Measurements from ENCODE around the gene HERC4.
A peak's percentile ranks its signal among the peaks of the same experiment; 100 is the strongest.
"Not testable (repeated sequence)": the region's sequence is repeated elsewhere in the genome, so short reads cannot be mapped to it uniquely, and the experiment has no call there.

HERC4 gene

GRCh38 chr10:67955614-67956013 lies 119.5 kb downstream of the HERC4 start:
- DNase-seq, result no peak

GRCh38 chr10:67943917-67944316 lies 131.2 kb downstream of the HERC4 start:
- no peak for DNase-seq

GRCh38 chr10:67936416-67936815 lies 138.7 kb downstream of the HERC4 start:
- DNase-seq, result no peak

- DNase-seq, result no peak
Measured at GRCh38 chr10:67935223-67935622, 139.9 kb downstream of the HERC4 start.

- no peak for DNase-seq
Measured at GRCh38 chr10:67934336-67934735, 140.7 kb downstream of the HERC4 start.

GRCh38 chr10:67933199-67933598 lies 141.9 kb downstream of the HERC4 start:
- no peak for DNase-seq

DNA sequence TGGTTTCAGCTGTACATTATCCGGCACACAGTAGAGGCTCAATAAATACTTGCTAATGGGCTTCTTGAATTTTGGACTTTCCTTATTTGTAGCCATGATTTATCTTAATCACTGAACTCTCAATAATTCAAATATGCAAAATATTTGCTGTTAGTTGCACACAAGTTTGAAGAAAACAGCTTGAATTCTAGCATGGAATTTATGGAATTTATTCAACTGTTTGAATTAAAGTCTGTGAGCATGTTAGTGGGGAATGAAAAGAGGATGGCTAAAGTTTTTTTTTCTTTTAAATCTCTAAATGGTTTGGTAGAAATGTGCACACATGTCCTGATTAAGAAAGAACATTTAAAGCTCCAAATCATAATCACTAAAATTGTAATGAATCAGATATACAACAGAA lies 148.1 kb downstream of the HERC4 start:
- no peak for DNase-seq

- DNase-seq, result no peak
Measured at GRCh38 chr10:67925449-67926005, 149.6 kb downstream of the HERC4 start.

GRCh38 chr10:67924136-67924535 lies 150.9 kb downstream of the HERC4 start:
- no peak for DNase-seq

DNA sequence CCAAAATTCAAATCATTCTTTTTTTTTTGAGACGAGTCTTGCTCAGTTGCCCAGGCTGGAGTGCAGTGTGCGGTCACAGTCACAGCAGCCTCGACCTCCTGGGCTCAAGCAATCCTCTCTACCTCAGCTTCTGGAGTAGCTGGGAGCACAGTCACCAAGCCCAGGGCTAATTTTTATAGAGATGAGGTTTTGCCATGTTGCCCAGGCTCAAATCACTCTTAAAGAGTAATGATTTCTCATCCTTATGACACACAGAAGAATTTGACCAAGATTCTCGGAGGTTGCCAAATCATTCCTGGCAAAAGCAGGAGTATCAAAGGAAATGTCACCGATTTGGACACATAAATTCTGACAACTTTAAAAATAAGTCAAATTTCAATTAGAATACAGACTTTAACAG lies 151.5 kb downstream of the HERC4 start:
- DNase-seq, result peak; percentile 33

GRCh38 chr10:67921065-67921464 lies 154.0 kb downstream of the HERC4 start:
- no peak for DNase-seq

DNA sequence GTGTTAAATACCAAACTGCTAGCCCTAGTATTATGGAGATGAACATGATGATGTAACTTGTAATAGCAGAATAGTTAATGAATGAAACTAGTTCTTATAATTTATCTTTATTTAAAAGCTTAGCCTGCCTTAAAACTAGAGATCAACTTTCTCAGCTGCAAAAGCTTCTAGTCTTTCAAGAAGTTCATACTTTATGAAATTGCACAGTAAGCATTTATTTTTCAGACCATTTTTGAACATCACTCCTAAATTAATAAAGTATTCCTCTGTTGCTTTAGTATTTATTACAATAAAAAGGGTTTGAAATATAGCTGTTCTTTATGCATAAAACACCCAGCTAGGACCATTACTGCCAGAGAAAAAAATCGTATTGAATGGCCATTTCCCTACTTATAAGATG lies 157.4 kb downstream of the HERC4 start:
- no peak for DNase-seq

- DNase-seq, result no peak
Measured at GRCh38 chr10:67917169-67917568, 157.9 kb downstream of the HERC4 start.

DNA sequence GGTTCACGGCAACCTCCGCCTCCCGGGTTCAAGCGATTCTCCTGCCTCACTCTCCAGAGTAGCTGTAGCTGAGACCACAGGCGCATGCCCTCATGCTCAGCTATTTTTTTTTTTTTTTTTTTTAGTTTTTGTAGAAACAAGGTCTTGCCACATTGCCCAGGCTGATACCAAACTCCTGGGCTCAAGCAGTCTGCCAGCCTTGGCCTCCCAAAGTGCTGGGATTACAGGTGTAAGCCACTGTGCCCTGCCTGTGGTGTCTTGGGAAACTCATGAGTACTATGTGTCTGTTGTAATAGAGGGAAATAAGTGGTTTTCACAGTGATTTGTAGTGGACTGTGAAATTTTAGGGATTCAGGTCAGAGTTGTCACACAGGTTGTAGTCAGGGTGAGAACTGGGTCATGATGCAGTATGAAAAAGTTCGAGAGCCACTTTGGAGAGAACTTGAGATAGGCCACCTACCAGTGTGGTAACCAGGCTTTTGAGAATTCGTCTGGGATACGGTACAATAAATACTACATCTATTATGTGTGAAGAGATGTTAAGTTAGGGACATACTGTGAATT lies 160.2 kb downstream of the HERC4 start:
- no peak for DNase-seq

DNA sequence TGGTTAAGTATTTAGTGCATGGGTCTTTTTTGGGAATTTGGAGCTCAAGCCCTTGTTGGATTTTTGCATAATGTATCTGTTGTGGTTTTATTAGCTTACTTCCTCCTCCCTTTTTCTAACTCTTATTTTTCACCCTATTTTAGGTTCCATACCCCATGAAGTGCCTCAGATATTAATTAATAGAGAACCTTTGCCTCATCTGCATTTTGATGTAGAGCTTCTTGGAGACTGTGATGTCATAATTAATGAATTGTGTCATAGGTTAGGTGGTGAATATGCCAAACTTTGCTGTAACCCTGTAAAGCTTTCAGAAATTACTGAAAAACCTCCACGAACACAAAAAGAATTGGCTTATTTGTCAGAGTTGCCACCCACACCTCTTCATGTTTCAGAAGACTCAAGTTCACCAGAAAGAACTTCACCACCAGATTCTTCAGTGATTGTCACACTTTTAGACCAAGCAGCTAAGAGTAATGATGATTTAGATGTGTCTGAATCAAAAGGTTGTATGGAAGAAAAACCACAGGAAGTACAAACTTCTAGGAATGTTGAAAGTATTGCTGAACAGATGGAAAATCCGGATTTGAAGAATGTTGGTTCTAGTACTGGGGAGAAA lies 162.6 kb downstream of the HERC4 start:
- DNase-seq, result no peak

DNA sequence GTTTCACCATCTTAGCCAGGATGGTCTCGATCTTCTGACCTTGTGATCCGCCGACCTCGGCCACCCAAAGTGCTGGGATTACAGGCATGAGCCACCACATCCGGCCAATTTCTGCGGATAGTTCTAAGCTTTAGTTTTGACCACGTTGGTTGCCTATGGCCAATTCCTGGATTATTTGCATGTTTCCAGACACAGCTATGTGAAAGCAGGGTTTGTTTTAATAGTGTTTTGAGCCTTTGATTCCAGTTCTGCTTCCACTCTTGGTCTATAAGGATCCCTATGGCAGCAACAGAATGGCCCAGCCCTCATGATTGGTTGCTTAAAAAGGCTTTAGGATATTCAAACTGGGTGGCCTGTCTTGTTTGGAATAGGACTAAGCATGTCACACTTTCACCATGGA lies 171.5 kb downstream of the HERC4 start:
- DNase-seq, result no peak

GRCh38 chr10:67893637-67894036 lies 181.4 kb downstream of the HERC4 start:
- DNase-seq, result no peak

- DNase-seq, result peak; percentile 79
Measured at GRCh38 chr10:67884842-67885670, 190.0 kb downstream of the HERC4 start.

DNA sequence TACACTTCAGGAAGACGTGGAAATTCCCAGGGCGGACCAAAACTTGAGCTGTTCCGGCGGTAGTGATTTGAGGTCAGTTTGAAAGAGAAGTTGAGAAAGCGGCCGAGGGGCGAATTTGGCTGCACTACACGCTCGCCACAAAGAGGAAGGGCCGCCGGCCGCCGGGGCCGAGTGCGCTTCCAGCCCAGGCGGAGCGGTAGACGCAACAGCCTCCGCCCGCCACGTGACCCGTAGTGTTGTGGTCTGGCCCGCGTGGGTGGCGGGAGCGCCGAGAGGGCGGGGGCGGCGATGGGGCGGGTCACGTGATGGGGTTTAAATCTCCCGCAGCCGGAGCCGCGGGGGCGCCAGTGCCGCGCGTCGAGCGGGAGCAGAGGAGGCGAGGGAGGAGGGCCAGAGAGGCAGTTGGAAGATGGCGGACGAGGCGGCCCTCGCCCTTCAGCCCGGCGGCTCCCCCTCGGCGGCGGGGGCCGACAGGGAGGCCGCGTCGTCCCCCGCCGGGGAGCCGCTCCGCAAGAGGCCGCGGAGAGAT lies 190.7 kb downstream of the HERC4 start, which contains the start of gene SIRT1:
Gene SIRT1 (plus strand): TSS at position 344 of the 529 bp plus-strand sequence. CDS start 66 bp downstream, at position 410.
- DNase-seq, result peak; percentile 92

- no peak for DNase-seq
Measured at GRCh38 chr10:67883710-67884312, 191.3 kb downstream of the HERC4 start.

DNA sequence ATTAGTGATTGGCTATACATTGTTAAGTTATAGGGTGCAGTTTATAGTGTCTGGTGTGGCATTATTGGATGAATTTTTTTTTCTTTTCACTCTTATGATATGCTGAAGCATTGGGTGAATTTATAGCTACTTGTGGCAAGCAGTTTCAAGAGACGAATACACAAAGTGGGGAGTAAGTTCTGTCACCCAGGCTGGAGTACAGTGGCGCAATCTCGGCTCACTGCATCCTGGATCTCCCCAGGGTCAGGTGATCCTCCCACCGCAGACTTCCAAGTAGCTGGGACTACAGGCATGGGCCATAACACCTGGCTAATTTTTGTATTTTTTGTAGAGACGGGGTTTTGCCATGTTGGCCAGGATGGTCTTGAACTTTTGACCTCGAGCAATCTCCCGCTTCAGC lies 196.9 kb downstream of the HERC4 start:
- DNase-seq, result no peak

DNA sequence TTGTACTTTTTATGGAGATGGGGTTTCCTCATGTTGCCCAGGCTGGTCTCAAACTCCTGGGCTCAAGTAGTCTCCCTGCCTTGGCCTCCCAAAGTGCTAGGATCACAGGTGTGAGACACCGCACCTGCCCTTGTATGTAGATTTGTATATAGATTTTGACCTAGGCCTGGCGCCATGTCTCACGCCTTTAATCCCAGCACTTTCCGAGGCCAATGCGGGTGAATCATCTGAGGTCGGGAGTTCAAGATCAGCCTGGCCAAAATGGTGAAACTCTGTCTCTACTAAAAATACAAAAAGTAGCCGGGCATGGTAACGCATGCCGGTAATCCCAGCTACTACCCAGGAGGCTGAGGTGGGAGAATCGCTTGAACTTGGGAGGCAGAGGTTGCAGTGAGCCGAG lies 197.7 kb downstream of the HERC4 start:
- not testable (repeated sequence) for DNase-seq
